ENCODE measurements around the gene RFPL4AL1.
"Not testable (repeated sequence)": the region's sequence is repeated elsewhere in the genome, so short reads cannot be mapped to it uniquely, and the experiment has no call there.

GRCh38 chr19:55769632-55770031 is 714 bp downstream of the RFPL4AL1 start:
- not testable (repeated sequence) for TF ChIP-seq MYC, CTCF (IDR thresholded peaks at IDR 0.05; ENCODE audit: low read depth, low read length)
